CD4-positive, alpha-beta T cell treated with Interleukin-2 at 100 ng/mL for 4 hours (primary cell): ENCODE data around the gene DDI2.
"Not testable (repeated sequence)": the region's sequence is repeated elsewhere in the genome, so short reads cannot be mapped to it uniquely, and the experiment has no call there.

Source experiments
- DNase-seq: peaks from one replicate; pipeline ENCODE4 v3.0.0-alpha.2; 2020; ENCODE audit warnings: low spot score

DDI2 gene

GRCh38 chr1:15617173-15618076 is at the start of gene DDI2:
Gene DDI2 (plus strand): TSS chr1:15617458. CDS start chr1:15617671, 213 bp downstream.
- DNase-seq = peak; percentile 95

- DNase-seq = no peak
These were observed 48.7 kb upstream of the DDI2 start for GRCh38 chr1:15568387-15569073.

GRCh38 chr1:15570861-15571260 is 46.4 kb upstream of the DDI2 start:
- DNase-seq = no peak

GRCh38 chr1:15571266-15571665 is 46.0 kb upstream of the DDI2 start:
- DNase-seq = no peak

GRCh38 chr1:15573477-15573876 is 43.8 kb upstream of the DDI2 start:
- no peak for DNase-seq

- DNase-seq = no peak
These were observed 42.5 kb upstream of the DDI2 start for GRCh38 chr1:15574741-15575140.

GRCh38 chr1:15575549-15576150 is 41.6 kb upstream of the DDI2 start:
- DNase-seq = no peak

- DNase-seq = no peak
These were observed 39.6 kb upstream of the DDI2 start for GRCh38 chr1:15577691-15578090.

- DNase-seq = peak; percentile 56
These were observed 38.2 kb upstream of the DDI2 start for GRCh38 chr1:15578921-15579682.

GRCh38 chr1:15579683-15580047 is 37.6 kb upstream of the DDI2 start:
- no peak for DNase-seq

- DNase-seq = no peak
These were observed 34.1 kb upstream of the DDI2 start for GRCh38 chr1:15583016-15583706.

GRCh38 chr1:15584489-15585363 is 32.5 kb upstream of the DDI2 start, which contains the start of gene AGMAT:
Gene AGMAT (minus strand): TSS chr1:15585051. CDS start chr1:15584967, 84 bp downstream.
- DNase-seq = peak; percentile 47

GRCh38 chr1:15592285-15592684 is 25.0 kb upstream of the DDI2 start:
- no peak for DNase-seq

- DNase-seq = no peak
These were observed 21.2 kb upstream of the DDI2 start for GRCh38 chr1:15595809-15596617.

- DNase-seq = no peak
These were observed 18.8 kb upstream of the DDI2 start for GRCh38 chr1:15598436-15598835.

- peak; percentile 94 for DNase-seq
These were observed 13.9 kb upstream of the DDI2 start for GRCh38 chr1:15603050-15603965.

- DNase-seq = not testable (repeated sequence)
These were observed 13.3 kb upstream of the DDI2 start for GRCh38 chr1:15603966-15604282.

- DNase-seq = not testable (repeated sequence)
These were observed 12.9 kb upstream of the DDI2 start for GRCh38 chr1:15604400-15604799.
